Endothelial cell of umbilical vein (primary cell): ENCODE data around the gene MAML2. TPM values are rescaled to one million over a fixed set of nuclear protein-coding genes. Genes with fewer than 3 reads are reported as not detected.

Experiments
- BruUV-seq: library from RNA; stranded (reverse); fragments of 400-500 nt; replicated peaks from 2 replicates; lab custom pipeline; 2021; lab: Mats Ljungman, UMichigan
- CTCF ChIA-PET: fragments of 300-600, 350-600 bp; sonication (Branson Sonifier 250); formaldehyde crosslinking; loops from one replicate; lab custom pipeline; 2021; ENCODE audit warnings: antibody characterized with exemption, inconsistent platforms; lab: Charles Lee
- POLR2A ChIA-PET: fragments of 300-600, 350-600 bp; sonication (Branson Sonifier 250); formaldehyde crosslinking; loops from one replicate; lab custom pipeline; 2021; ENCODE audit warnings: antibody characterized with exemption, inconsistent platforms; lab: Charles Lee
- DNase-seq: peaks from one replicate; pipeline ENCODE4 v3.0.0-alpha.2; 2011; ENCODE audit warnings: low read depth, low spot score
- FAIRE-seq: peaks from 2 replicates; lab custom pipeline; 2011; peaks lifted over from hg19 to GRCh38; lab: Jason Lieb, UNC
- H2AFZ ChIP-seq: 2 replicates; pipeline ENCODE4 v1.6.0; 2012; ENCODE audit warnings: low read depth, low read length, control low read depth, inconsistent platforms
- H3K27ac ChIP-seq: 2 replicates; pipeline ENCODE4 v1.5.1; 2011; ENCODE audit warnings: low read depth, mild to moderate bottlenecking, control low read depth, low read length, moderate library complexity; ENCODE audit not compliant: insufficient read depth
- H3K27me3 ChIP-seq, 2 experiments: 2 replicates each; pipeline versions ENCODE4 v1.6.0 to v1.6.1; 2011; ENCODE audit warnings: low read length in 2 of 2, mixed read lengths in 1 of 2; ENCODE audit not compliant: control insufficient read depth in 2 of 2, insufficient read depth in 2 of 2
- H3K36me3 ChIP-seq, 2 experiments: 2 replicates in 1 of 2; 3 replicates in 1 of 2; pipeline ENCODE4 v1.5.1; 2011; ENCODE audit warnings: low read length in 2 of 2, mild to moderate bottlenecking in 1 of 2, moderate library complexity in 1 of 2; ENCODE audit not compliant: control insufficient read depth in 2 of 2, insufficient read depth in 2 of 2; ENCODE audit errors: extremely low read depth in 1 of 2
- H3K4me1 ChIP-seq: 3 replicates; pipeline ENCODE4 v1.5.1; 2011; ENCODE audit warnings: mild to moderate bottlenecking, low read length; ENCODE audit not compliant: control insufficient read depth, insufficient read depth; ENCODE audit errors: extremely low read depth
- H3K4me2 ChIP-seq: 2 replicates; pipeline ENCODE4 v1.6.1; 2011; ENCODE audit warnings: low read length, control low read depth, mixed read lengths; ENCODE audit not compliant: insufficient read depth
- H3K4me3 ChIP-seq, 3 experiments: fragments of 200-600 bp in 1 of 3; sonication (generic), shearing (Covaris generic) in 1 of 3; replicated peaks in 1 of 3; 2 replicates each; pipeline ENCODE4 v1.5.1; 2011 to 2016; ENCODE audit warnings: control low read depth in 3 of 3, low read length in 3 of 3, mild to moderate bottlenecking in 2 of 3, inconsistent platforms in 1 of 3, low read depth in 1 of 3, moderate library complexity in 1 of 3; ENCODE audit not compliant: insufficient read depth in 1 of 3
- H3K79me2 ChIP-seq: 2 replicates; pipeline ENCODE4 v1.6.0; 2012; ENCODE audit warnings: low read length, inconsistent platforms; ENCODE audit not compliant: control insufficient read depth, insufficient read depth
- H3K9ac ChIP-seq: replicated peaks from 2 replicates; pipeline ENCODE3; 2011; ENCODE audit warnings: low read length, control low read depth; ENCODE audit not compliant: insufficient read depth; ENCODE audit errors: extremely low read depth
- H3K9me1 ChIP-seq: replicated peaks from 3 replicates; pipeline ENCODE4 v1.6.0; 2011; ENCODE audit warnings: mild to moderate bottlenecking, low read length; ENCODE audit not compliant: control insufficient read depth, insufficient read depth; ENCODE audit errors: extremely low read depth
- H3K9me3 ChIP-seq: replicated peaks from 2 replicates; pipeline ENCODE4 v1.5.1; 2012; ENCODE audit warnings: low read length, inconsistent platforms; ENCODE audit not compliant: control insufficient read depth, insufficient read depth
- H4K20me1 ChIP-seq: replicated peaks from 2 replicates; pipeline ENCODE3; 2011; ENCODE audit warnings: mild to moderate bottlenecking, low read length; ENCODE audit not compliant: control insufficient read depth, insufficient read depth; ENCODE audit errors: extremely low read depth
- EZH2 ChIP-seq: IDR thresholded peaks from 2 replicates; pipeline ENCODE4 v1.6.1; 2012; ENCODE audit warnings: borderline replicate concordance, low read depth, mild to moderate bottlenecking, moderate library complexity, low read length, inconsistent platforms; ENCODE audit not compliant: severe bottlenecking
- FOS ChIP-seq: IDR thresholded peaks from 2 replicates; pipeline ENCODE4 v1.6.1; 2011; ENCODE audit warnings: mild to moderate bottlenecking, low read length, moderate library complexity, borderline replicate concordance; ENCODE audit not compliant: insufficient read depth
- GATA2 ChIP-seq: IDR thresholded peaks from 2 replicates; pipeline ENCODE4 v1.7.0; 2011; ENCODE audit warnings: low read depth, mild to moderate bottlenecking, moderate library complexity, mixed read lengths, low read length; ENCODE audit not compliant: insufficient read length, insufficient read depth
- JUN ChIP-seq: IDR thresholded peaks from 2 replicates; pipeline ENCODE4 v1.6.1; 2011; ENCODE audit warnings: borderline replicate concordance, low read depth; ENCODE audit not compliant: insufficient read length, insufficient read depth
- MYC ChIP-seq: IDR thresholded peaks from one replicate; pipeline ENCODE4 v1.6.1; 2011; ENCODE audit warnings: mild to moderate bottlenecking, low read depth, low read length
- POLR2A ChIP-seq: IDR thresholded peaks from 2 replicates; pipeline ENCODE4 v1.6.1; 2012; ENCODE audit warnings: low read depth, mild to moderate bottlenecking, control low read depth, low read length
- POLR2AphosphoS5 ChIP-seq: IDR thresholded peaks from 2 replicates; pipeline ENCODE4 v1.6.1; 2012; ENCODE audit warnings: low read depth, mild to moderate bottlenecking, control low read depth, low read length, moderate library complexity; ENCODE audit not compliant: insufficient read depth
- dilution Hi-C: fragments of 300-500 bp; cut with MboI; formaldehyde crosslinking; loops from one replicate; pipeline ENCODE4 v1.15.0; 2019; ENCODE audit warnings: low sequenced_read_pairs; ENCODE audit not compliant: extremely low pct_ligation_motif_present
- intact Hi-C: fragments of 100-400 bp; cut with micrococcal nuclease; formaldehyde crosslinking; loops from one replicate; pipeline ENCODE4 v1.10.0; 2022
- polyA plus RNA-seq, 4 experiments: library from polyadenylated mRNA; depleted of rRNA in 3 of 4; stranded (reverse) in 3 of 4; unstranded in 1 of 4; fragments of >200 nt; gene quantifications; 2 replicates each; pipeline versions ENCODE4 v1.2.1 to v1.2.3, GENCODE V29; 2011 to 2012; ENCODE audit warnings: missing spikeins in 1 of 4
- total RNA-seq: library from RNA; stranded (reverse); gene quantifications from 2 replicates; pipeline ENCODE4 v1.2.3, GENCODE V29; 2021
- TF ChIP-seq, protein P1 (sequence below), 2 donors: IDR thresholded peaks; 1 replicate in 1 of 2; 2 replicates in 1 of 2; pipeline ENCODE4 v1.5.1; 2011; ENCODE audit warnings: low read length in 2 of 2, mild to moderate bottlenecking in 2 of 2, moderate library complexity in 2 of 2, control low read depth in 1 of 2, inconsistent platforms in 1 of 2, low read depth in 1 of 2; ENCODE audit not compliant: insufficient read depth in 1 of 2; ENCODE audit errors: extremely low read depth in 1 of 2
- TF ChIP-seq, protein P2 (sequence below): IDR thresholded peaks from 2 replicates; pipeline ENCODE4 v1.6.1; 2011; ENCODE audit not compliant: insufficient read depth, insufficient read length

The MAML2 gene
- total and polyA plus RNA-seq, 2 donors (not counting 3 experiments of a cell fraction or from before 2014, with no cell fraction given), result 12.4 to 16.8 TPM

DNA sequence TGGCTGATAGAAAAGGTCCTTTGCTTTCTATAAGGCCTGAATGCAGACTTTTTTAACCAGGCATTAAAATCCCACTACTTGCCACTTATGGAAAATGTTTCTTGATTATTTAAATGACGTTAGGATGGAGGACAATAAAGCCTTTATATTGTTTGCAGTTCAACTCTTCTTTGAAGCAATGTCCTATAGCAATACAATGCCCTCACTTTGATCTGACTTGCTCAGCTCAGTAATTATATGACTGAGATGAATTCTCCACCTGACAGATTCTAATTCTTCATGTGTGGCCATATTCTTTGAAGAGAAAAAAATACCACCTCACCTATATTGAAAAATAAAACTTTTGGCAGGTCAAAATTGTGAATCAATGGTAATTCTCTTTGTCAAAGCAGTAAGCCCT lies 237.1 kb downstream of the MAML2 start:
- intact Hi-C loops, result no loop called here
- Histone ChIP-seq H3K9ac (no peak overlapping the region), H2AFZ (no peak overlapping the region), H3K79me2 (no peaks in the 10 kb centered on the region), H3K4me1 (peaks cover 30% of the 10 kb centered on the region), H3K27me3 (no peaks in the 10 kb centered on the region), H4K20me1 (no peaks in the 10 kb centered on the region), H3K36me3 (no peaks in the 10 kb centered on the region), H3K4me2 (no peak overlapping the region), H3K27ac (no peak overlapping the region), H3K4me3 (no peak overlapping the region), H3K9me1 (no peaks in the 10 kb centered on the region), H3K9me3 (no peaks in the 10 kb centered on the region)
- FAIRE-seq (no peak), DNase-seq (no peak)
- dilution Hi-C loops, result no loop called here
- TF ChIP-seq, protein P1, sequence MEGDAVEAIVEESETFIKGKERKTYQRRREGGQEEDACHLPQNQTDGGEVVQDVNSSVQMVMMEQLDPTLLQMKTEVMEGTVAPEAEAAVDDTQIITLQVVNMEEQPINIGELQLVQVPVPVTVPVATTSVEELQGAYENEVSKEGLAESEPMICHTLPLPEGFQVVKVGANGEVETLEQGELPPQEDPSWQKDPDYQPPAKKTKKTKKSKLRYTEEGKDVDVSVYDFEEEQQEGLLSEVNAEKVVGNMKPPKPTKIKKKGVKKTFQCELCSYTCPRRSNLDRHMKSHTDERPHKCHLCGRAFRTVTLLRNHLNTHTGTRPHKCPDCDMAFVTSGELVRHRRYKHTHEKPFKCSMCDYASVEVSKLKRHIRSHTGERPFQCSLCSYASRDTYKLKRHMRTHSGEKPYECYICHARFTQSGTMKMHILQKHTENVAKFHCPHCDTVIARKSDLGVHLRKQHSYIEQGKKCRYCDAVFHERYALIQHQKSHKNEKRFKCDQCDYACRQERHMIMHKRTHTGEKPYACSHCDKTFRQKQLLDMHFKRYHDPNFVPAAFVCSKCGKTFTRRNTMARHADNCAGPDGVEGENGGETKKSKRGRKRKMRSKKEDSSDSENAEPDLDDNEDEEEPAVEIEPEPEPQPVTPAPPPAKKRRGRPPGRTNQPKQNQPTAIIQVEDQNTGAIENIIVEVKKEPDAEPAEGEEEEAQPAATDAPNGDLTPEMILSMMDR (IDR thresholded peaks at IDR 0.05; ENCODE audit: extremely low read depth in 1 of 2, insufficient read depth in 1 of 2, low read depth in 1 of 2, low read length in 2 of 2), result no peak
- TF ChIP-seq MYC (no peak), GATA2 (no peak), JUN (no peak), EZH2 (no peak), POLR2AphosphoS5 (no peak), FOS (no peak), POLR2A (no peak)
- TF ChIP-seq, protein P2, sequence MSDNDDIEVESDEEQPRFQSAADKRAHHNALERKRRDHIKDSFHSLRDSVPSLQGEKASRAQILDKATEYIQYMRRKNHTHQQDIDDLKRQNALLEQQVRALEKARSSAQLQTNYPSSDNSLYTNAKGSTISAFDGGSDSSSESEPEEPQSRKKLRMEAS, result no peak
- no TSS peak for BruUV-seq
- CTCF ChIA-PET, result interaction anchor here (1.5 kb wide), 1 partner anchor 50 kb away, joined by 3 read pairs; no protein-coding TSS in a partner anchor
- POLR2A ChIA-PET, result no interaction called here
